Upper lobe of right lung (tissue), 1 donor: ENCODE data around the gene SCN2B. TPM values are rescaled to one million over a fixed set of nuclear protein-coding genes. Genes with fewer than 3 reads are reported as not detected.

Source experiments
- ATAC-seq: fragments of 200-7000 bp; cut with Tn5 transposase; one replicate; pipeline ENCODE4 v1.9.1; 2020; ENCODE audit warnings: mild to moderate bottlenecking, moderate library complexity
- DNase-seq: peaks from one replicate; pipeline ENCODE4 v3.0.0-alpha.2; 2020
- H3K27ac ChIP-seq: fragments of 200-600 bp; one replicate; pipeline ENCODE4 v1.8.0; 2022
- H3K27me3 ChIP-seq: fragments of 200-600 bp; one replicate; pipeline ENCODE4 v1.8.0; 2022; ENCODE audit warnings: mild to moderate bottlenecking
- H3K36me3 ChIP-seq: fragments of 200-600 bp; one replicate; pipeline ENCODE4 v1.8.0; 2022
- H3K4me1 ChIP-seq: fragments of 200-600 bp; one replicate; pipeline ENCODE4 v1.8.0; 2022
- H3K4me3 ChIP-seq: fragments of 200-600 bp; one replicate; pipeline ENCODE4 v1.8.0; 2022; ENCODE audit warnings: mild to moderate bottlenecking
- H3K9me3 ChIP-seq: fragments of 200-600 bp; one replicate; pipeline ENCODE4 v1.8.0; 2022
- intact Hi-C: fragments of 100-400 bp; cut with DNase I; formaldehyde crosslinking; loops from one replicate; pipeline ENCODE4 v1.11.0; 2022
- total RNA-seq: library from RNA; stranded (reverse); fragmentation: NEBNext Ultra II Directional; extraction: Animal tissue kit (Norgen Biotek cat#: 25700); gene quantifications from one replicate; pipeline ENCODE4 v1.2.1, GENCODE V29; 2021
- TF ChIP-seq, protein P1 (sequence below): fragments of 200-600 bp; IDR thresholded peaks from one replicate; pipeline ENCODE4 v1.8.0; 2022; ENCODE audit warnings: antibody characterized with exemption
- donor health status: DM: no; HTN: yes; CAD: no; lungs with severe emphysema.

The SCN2B gene
- total RNA-seq, 1 donor from 2014 or later, result 2.5 TPM

DNA sequence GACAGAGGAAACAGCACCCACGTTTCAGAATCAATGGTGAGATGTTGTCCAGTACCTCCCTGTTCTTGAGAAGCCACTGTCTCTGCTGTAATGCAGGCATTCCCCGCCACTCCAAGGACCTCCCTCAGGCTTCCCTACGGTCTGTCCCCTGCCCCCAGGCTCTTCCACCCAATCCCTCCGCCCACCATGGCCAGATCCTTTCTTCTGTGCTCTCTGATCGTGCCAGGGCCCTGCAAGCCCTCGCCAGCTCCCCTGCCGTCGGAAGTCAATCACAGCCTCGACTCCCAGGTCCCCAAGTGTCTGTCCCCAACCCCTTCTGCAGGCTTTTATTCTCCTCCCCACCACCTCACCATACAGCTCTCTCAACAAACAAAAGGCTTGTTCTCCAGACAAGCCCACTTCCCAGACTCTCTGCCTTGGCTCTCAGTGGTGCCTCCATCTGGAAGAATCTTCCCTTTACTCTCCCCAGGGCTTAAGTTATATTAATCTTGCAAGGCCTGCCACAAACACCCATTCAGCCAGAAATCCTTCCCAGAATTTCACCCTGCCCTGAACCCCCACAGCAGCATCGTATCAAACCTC, 37.5 kb downstream of the SCN2B start:
- H3K4me3 ChIP-seq, result no peak overlapping the region
- H3K4me1 ChIP-seq, result no peaks in the 10 kb centered on the region
- intact Hi-C loops, result no loop called here
- TF ChIP-seq, protein P1, sequence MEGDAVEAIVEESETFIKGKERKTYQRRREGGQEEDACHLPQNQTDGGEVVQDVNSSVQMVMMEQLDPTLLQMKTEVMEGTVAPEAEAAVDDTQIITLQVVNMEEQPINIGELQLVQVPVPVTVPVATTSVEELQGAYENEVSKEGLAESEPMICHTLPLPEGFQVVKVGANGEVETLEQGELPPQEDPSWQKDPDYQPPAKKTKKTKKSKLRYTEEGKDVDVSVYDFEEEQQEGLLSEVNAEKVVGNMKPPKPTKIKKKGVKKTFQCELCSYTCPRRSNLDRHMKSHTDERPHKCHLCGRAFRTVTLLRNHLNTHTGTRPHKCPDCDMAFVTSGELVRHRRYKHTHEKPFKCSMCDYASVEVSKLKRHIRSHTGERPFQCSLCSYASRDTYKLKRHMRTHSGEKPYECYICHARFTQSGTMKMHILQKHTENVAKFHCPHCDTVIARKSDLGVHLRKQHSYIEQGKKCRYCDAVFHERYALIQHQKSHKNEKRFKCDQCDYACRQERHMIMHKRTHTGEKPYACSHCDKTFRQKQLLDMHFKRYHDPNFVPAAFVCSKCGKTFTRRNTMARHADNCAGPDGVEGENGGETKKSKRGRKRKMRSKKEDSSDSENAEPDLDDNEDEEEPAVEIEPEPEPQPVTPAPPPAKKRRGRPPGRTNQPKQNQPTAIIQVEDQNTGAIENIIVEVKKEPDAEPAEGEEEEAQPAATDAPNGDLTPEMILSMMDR, result no peak
- peaks cover 9% of the 10 kb centered on the region for H3K27me3 ChIP-seq
- H3K9me3 ChIP-seq, result no peaks in the 10 kb centered on the region
- no peaks in the 10 kb centered on the region for H3K36me3 ChIP-seq
- H3K27ac ChIP-seq, result no peak overlapping the region
- no peak for ATAC-seq
- peak; percentile 50 for DNase-seq

DNA sequence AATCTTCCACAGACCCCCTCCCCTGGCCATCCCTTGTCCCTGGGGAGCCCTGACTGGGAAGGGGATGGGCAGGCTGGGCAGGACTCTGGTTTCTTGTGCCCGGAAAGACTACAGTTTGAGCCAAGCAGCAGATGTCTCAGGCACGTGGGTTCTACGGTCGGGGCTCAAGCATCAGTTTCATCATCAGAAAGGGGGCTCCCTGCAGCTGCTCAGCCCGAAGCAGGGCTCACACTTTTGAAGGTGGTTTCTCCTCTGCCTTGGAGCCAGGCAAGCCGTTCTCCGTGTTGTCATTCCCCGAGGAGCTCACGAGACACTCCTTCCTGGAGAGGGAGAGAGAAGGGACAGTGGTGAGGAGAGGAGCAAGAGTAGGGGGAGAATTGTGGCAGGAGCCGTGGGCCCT, 39.6 kb downstream of the SCN2B start:
- no peak overlapping the region for H3K4me3 ChIP-seq
- H3K27me3 ChIP-seq, result peaks cover 9% of the 10 kb centered on the region
- intact Hi-C loops, result no loop called here
- ATAC-seq (no peak), DNase-seq (peak; percentile 52)
- no peak overlapping the region for H3K27ac ChIP-seq
- TF ChIP-seq, protein P1, result no peak
- no peaks in the 10 kb centered on the region for H3K36me3 ChIP-seq
- no peaks in the 10 kb centered on the region for H3K4me1 ChIP-seq
- H3K9me3 ChIP-seq, result no peaks in the 10 kb centered on the region

DNA sequence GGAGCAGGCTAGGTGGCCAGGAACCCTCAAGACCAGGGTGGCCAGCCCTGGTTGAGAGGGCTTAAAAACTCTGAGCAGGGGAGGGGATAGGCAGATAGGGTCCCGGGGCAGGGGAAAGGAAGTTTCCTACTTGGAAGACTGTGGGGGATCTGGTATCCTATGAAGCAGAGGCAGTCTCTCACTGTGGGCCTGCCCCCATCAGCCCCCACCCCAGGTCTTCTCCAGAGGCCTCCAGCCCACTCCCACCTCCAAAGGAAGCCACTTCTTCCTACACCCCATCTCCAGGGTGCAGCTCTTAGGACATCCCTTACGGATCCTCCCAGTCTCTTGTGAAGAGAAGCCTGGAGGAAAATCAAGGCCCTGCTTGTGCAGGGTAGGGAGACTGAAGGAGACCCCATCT, 40.1 kb downstream of the SCN2B start:
- H3K27ac ChIP-seq, result no peak overlapping the region
- TF ChIP-seq, protein P1, result no peak
- no peaks in the 10 kb centered on the region for H3K9me3 ChIP-seq
- no peaks in the 10 kb centered on the region for H3K4me1 ChIP-seq
- DNase-seq (no peak), ATAC-seq (no peak)
- no peaks in the 10 kb centered on the region for H3K36me3 ChIP-seq
- H3K27me3 ChIP-seq, result peaks cover 9% of the 10 kb centered on the region
- intact Hi-C loops, result no loop called here
- H3K4me3 ChIP-seq, result no peak overlapping the region

DNA sequence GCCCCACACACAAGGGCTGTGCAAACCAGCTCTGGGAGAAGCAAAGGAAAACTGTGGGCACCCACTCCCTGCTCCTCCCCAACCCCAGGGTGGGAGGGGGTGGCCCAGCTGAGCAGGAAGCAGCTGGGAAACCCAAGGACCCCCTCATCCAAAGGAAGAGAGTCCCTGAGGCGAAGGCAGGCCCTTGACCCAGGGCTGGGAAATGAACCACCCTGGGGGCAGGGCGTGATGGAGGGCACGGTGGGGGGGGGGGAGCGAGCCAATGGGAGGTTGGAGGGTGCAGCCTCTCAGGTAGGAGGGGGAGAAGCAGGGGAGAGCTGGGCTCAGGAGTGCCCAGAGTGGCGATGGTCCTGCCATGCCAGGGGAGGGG, 40.7 kb downstream of the SCN2B start:
- H3K9me3 ChIP-seq, result no peaks in the 10 kb centered on the region
- H3K36me3 ChIP-seq, result no peaks in the 10 kb centered on the region
- H3K4me3 ChIP-seq, result no peak overlapping the region
- H3K27me3 ChIP-seq, result peaks cover 9% of the 10 kb centered on the region
- peak; percentile 36 for DNase-seq
- H3K27ac ChIP-seq, result no peak overlapping the region
- ATAC-seq, result no peak
- intact Hi-C loops, result no loop called here
- TF ChIP-seq, protein P1, result no peak
- no peaks in the 10 kb centered on the region for H3K4me1 ChIP-seq

DNA sequence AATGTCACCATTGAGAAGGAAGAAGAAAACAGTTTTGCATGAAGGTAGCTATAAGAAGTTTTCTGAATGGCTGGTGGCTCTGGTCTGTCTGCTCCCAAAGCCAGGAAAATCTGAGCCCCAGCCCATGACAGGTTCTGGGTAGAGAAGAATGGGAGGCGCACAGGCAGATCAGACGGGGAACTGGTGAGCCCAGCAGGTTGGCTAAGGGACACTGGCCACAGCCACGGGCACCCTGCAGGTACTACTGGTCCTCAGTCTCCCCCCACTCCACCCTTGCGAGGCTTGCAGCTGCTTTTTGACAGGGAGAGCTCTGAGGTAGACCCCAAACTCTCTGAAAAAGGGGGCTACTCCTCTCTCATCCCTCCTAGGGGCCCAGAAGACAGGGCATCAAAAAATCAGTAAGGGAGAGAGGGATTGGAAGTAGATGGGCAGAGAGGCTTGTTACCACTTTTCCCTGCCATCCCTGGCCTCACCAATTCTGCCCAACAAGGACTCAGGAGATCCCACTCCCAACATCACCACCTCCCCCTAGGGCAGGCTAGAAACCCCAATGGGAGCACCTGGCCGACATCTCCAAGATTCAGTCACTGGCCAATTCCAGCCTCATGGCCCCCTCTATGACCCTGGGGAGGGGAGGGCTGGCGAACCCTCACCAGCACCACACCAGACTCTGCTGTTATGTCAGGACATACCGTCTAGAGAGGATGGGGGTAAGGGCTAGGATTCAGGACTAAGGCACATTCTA, 41.2 kb downstream of the SCN2B start:
- no peak overlapping the region for H3K27ac ChIP-seq
- no peak overlapping the region for H3K4me3 ChIP-seq
- ATAC-seq (no peak), DNase-seq (peak; percentile 33)
- TF ChIP-seq, protein P1, result no peak
- H3K4me1 ChIP-seq, result no peaks in the 10 kb centered on the region
- intact Hi-C loops, result no loop called here
- H3K36me3 ChIP-seq, result no peaks in the 10 kb centered on the region
- H3K9me3 ChIP-seq, result no peaks in the 10 kb centered on the region
- peaks cover 3% of the 10 kb centered on the region for H3K27me3 ChIP-seq
